Inflammatory macrophage (primary cell): Measurements from ENCODE around the gene ZNF354C.

Experiments used
- DNase-seq, 2 donors: peaks; one replicate each; pipeline ENCODE4 v3.0.0-alpha.2; 2020 to 2022

Gene ZNF354C

DNA sequence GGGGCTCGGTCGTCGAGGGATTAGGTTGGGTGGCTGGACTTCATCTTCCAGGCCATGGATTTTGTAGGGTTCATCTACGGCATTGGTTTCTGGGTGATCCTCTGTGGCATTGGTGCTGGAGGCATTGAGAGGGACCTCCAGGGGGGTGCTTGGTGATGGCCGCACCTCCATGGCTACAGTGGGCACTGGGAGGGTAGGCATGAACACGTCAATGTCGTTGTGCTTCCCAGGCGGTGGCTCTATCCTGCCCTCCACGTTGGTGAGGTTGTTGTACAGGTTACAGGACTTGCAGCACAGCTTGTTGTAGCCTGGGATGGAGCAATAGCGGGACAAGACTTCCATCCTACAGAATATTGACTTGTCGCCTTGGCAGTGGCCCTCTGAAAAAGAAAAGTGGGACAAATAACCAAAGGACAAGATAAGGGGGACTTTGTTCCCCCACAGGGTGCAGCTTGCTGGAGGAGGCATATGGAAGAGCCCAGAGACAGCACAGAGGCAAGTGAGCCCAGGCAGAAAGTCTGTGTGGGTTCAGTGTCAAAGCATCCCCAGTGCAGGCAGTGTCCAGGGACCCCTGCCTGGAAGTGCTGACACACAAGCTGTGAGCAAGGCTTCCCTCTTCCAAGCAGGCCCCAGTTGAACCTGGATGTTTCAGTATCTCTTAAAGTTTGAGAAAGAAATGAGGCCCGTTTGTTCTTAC lies 53.9 kb downstream of the ZNF354C start:
- no peak for DNase-seq

DNA sequence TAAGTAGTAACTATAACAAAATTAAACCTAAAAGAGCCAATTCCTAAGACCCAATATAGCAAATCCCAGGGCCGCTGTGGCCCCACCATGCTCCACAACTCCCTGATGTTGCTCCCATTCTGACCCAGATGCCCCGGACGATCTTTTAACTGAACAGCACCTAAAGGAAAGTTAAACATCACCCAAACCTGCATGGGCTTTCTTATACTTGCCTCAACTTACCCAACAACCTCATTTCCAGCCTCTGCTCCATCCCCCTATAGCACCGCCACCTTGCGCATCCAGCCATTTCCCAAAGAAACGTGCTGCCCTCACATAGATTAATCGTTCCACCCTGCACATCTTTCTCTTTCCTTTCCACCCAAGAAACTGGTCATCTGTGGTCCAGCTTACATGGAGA lies 54.6 kb downstream of the ZNF354C start:
- no peak for DNase-seq

DNA sequence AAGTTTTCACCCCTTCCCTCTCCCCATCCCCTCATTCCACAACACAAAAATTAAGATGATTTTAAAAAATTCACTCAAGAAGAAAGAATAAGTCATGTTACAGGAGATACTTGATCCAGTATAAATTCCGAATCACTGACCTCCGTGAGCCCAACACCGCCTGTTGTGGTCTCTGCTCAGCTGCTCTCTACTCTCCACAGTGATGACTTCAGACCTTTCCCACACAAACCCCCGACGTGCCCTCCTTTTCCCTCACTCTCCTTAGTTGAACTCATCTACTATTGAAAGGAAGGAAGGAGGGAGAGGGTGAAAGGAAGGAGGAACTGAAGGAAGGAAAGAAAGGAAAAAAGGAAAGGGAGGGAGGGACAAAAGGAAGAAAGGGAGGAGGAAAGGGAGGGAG lies 55.1 kb downstream of the ZNF354C start:
- no peak for DNase-seq

DNA sequence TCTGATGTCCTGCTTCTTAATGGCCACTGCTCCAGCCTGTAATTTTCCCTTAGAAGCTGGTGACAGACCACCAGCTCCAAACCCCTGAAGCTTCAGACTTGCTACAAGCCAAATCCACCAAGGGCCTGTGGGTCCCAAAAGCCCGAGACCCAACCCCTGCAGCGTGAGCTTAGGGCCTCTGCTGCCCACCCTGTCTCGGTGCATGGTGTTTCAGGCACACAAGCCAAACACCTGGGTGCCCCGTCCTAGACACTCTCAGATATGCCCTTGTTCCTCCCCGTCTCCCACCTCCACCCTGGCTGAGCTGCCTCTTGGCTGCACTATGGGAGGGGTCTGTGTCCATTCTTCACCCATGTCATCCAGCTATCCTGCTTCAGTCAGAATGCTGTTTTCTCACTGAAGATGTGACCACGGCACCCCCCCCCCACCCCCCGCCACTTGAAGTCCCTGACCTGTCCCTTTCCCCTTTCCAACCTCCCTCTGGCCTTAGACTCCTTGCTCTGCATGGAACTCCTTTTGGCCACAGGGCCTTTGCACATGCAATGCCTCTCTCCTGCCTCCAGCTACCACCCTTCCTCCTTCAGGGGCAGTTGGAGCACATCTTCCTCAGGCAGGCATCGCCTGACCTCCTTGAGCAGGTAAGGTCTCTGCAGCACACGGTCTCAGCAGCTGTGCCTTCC lies 55.8 kb downstream of the ZNF354C start:
- DNase-seq = no peak

DNA sequence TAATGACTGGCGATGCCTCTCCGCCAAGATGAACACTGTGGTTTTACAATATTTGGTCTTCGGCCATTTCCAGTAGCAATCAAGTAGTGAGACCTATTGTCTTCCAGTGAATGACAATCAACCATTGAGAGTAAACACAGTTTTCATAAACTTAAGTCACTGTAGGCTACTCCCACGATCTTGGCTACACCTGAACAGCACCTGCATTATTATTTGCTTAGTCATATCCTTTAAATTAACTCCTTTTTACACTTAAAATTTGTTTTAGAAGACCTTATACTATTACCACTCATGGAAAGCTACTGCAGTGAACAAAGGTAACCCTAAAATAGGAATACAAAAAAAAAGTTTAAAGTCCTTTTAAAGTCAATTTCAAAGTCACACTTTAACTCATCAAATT lies 58.2 kb downstream of the ZNF354C start:
- no peak for DNase-seq

DNA sequence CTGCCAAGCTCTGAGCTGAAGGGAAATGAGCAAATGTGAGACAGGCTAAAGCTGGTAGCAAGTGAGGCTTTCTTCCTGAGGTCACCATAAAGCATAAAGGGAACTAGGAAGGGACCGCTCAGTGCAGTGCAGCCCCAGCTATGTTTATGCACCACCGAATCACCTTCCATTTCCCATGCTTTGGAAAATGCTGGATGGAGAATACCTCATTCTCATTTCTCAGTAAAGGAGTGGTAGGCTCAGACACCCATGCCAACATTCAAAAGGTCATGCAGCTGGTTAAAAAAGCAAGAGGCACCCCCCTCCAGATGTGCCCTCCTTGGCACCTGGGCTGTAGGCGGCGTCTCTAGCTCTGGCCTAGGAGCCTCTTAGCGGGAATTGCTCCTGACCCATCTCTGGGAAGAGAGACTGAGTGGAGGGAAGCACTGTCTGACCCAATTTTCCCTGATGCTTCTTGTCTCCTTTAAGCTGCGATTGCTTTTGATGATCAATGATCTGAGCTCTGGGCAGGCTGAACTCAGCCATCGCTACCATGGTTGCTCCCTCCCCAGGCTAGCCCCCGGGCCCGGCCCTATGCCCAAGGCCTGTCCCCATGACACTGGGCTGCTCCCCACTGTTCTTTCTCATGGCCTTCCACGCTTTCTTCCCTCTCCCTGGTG lies 58.7 kb downstream of the ZNF354C start:
- no peak for DNase-seq

DNA sequence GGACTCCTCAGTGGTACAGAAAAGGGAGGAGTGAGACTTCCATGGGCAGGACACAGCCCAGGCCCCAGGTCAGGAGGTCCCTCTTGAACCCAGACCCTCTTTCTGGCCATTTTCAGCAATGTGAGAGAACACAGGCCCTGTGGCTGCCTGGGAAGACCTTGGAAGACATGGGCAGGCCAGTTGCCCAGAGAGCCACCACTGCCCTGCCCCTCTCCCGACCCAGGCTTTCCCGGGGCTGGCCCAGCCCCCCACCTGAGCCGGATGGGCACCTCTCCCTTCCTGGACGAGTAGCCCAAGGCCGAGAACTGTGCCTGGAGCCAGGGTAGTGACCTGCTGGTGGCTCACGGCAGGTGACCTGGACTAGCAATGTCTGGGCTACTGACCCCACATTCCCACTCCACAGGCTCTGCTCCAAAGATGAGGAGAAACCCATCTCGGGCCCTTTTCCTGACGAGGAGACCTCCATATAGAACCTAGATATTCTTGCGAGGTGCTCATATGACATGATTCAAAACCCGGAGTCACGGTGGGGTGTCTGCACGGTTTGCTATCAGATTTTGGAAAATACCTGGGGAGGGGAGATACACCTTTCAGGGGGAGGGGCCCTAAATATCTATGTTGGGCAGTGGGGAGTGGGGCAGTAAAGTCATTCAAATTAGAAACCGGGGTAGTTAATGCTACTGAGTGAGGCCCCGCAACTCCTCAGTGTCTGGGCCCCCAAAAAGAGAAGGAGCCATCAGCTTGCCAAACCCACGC lies 59.4 kb downstream of the ZNF354C start:
- no peak for DNase-seq

DNA sequence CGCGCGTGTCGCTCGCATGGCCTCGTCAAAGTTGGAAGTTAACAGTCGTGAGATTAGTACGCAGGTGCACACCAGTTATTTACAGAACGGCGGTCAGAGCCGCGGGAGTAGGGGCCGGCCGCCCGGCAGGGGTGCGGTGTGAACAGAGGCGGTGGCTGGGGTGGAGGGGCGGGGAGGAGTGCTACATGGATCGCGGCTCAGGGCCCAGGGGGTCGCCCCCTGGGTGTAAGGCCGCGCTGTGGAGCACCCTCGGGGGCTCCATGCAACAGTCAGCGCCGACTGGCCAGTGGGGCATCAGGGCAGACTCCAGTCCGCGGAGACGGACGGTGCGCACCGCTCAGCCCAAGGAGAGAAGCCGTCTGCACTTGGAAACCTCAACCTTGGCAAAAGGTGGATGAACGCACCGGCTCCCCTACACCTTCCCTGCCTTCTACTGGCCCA lies 60.3 kb downstream of the ZNF354C start:
- no peak for DNase-seq

DNA sequence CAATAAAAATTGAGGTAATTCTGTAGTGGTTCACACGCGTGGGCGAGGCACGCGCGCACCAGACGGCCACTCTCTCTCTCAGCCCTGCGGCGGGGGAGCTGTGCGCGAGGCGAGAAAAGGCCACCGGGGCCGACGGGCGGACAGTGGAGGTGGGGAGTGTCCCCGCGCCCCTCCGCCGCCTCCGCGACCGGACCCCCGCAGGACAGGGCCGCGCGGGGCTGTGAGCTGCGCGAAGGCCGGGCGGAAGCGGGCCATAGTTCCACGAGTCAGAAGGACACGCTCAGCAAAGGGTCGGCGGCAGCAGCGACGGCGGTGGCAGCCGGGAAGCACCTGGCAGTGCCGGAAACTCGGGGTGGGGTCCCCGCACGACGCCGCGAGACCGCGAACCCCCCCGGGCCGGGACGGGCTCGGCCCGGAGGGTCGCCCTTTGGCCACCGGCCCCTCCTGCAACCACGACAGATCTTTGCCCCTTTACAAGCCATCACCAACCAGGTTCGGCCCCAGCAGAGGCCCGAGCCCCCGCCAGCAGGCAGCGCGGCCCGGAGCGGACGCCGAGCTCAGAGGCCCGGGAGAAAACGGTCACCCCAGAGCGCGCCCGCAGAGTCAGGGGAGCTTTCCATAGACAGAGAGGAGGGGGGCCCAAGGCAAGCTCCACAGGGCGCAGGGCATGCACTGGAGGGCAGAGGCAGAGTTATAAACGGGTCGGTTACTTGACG lies 60.9 kb downstream of the ZNF354C start:
- no peak for DNase-seq

DNA sequence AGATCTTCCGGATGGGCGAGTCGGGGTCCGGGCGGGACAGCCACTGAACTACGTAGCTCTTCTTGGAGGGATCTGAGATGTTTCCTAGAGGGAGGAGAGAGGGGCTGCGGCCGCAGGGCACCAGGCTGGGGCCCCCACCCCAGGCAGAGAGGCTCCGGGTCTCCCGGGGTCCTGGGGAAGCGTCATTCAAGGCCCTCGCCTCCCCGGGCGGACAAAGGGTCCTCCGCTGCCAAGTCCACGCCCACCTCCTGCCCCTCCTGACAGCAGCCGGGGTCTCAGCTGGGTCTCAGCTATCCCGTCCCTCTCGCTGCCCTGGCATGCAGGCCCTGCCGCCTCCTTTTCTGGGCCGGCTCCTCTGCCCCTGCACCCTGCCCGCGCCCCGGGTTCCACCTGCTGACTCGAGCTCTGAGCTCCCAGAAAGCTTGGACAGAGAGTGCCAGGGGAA lies 61.5 kb downstream of the ZNF354C start:
- DNase-seq = no peak

DNA sequence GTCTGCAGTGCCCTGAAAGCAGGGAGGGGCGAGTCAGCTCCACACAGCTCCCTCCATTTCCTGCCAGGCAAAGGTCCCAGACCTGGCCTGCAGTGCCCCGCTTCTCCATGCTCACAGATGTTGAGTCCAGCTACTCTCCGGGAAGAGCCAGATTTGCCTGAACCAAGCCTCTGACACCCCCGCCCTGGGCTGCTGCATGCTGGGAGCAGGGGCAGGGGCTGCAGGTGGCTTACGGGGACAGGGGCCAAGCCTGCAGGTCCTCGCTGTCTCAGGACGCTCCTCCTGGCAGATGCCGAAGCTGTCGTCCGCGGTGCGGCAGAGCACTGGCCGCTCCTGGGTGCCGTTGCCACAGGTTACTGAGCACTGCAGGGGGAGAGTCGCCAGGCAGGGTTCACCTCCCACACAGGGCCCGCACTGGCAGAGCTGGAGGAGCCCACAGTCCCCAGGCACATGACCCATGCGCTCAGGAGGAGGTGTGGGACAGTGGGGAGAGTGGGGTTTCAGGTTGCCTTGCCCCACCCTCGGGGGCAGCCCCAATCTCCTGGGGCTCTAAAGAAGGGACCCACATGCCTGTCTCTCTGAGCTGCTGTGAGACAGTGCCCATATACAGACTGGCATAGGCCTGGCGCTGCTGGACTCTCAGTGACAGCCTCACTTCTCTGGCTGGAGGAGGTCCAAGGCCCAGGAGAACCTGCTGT lies 62.4 kb downstream of the ZNF354C start:
- DNase-seq = no peak

DNA sequence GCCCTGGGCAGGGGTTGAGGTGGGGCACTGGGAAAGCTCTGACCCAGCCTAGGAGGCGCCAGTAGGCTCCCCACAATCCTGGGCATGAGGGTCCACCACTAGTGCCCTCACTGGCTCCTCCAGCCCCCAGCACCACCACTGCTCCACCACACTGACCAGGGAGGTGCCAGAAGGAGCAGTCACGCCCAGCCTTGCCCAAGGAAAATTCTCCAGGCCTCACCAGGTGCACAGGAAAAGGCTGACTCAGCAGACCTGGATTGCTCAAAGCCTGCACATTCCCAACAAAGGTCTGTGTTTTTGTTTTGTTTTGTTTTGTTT lies 62.9 kb downstream of the ZNF354C start:
- DNase-seq = no peak

DNA sequence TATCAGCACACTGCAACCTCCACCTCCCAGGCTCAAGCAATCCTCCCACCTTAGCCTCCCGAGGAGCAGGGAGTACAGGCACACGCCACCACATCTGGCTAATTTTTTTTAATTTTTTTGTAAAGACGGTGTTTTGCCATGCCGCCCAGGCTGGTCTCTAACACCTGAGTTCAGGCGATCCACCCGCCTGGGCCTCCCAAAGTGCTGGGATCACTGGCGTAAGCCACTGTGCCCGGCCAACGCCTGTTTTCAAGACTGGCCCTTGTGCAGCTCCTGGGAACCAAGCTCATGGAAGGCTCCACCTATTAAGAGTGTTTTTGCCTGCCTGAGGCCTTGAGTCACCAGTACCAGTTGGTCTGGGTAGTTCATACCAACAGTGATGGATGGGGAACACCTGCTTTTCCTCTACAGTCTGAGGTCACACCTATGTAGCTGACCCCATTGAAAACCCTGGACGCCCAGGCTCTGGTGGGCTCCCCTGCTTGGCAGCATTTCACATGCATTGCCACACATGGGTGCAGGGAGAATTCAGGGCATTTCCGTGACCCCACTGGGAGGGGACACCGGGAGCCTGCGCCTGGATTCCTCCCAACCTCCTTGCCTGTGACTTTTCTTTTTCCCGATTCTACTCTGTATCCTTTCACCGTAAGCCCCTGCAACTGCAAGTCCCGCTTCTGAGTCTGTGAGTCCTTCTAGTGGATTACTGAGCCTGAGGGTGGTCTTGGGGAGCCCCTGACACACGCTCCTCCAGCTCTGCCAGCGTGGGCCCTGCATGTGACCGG lies 63.5 kb downstream of the ZNF354C start:
- DNase-seq = no peak

DNA sequence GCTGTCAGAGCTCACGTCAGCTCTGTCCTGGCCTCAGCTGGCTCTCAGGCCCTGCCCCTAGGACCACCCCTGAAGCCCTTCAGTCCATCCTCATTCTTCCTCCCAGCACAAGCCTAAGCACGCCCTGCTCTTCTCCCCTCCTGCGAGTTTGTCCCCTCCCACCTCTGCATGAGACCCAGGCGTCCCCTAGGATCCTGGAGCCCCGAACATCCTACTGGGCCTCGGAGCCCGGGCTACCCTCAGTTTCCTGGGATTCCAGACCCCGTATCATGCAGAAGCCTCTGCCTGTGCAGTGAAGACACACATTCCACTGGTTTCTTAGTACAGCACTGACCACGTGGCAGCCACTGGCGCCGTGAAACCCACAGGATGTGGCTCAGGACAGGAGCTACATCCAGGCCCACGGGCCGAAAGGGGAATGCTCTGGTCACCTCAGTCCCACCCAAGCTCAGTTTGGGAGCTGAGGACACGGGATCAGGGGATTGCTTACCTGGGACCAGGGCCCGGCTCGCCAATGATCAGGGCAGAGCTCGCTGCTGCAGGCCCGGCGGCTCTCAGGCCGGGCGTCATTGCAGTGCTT lies 64.2 kb downstream of the ZNF354C start:
- no peak for DNase-seq

DNA sequence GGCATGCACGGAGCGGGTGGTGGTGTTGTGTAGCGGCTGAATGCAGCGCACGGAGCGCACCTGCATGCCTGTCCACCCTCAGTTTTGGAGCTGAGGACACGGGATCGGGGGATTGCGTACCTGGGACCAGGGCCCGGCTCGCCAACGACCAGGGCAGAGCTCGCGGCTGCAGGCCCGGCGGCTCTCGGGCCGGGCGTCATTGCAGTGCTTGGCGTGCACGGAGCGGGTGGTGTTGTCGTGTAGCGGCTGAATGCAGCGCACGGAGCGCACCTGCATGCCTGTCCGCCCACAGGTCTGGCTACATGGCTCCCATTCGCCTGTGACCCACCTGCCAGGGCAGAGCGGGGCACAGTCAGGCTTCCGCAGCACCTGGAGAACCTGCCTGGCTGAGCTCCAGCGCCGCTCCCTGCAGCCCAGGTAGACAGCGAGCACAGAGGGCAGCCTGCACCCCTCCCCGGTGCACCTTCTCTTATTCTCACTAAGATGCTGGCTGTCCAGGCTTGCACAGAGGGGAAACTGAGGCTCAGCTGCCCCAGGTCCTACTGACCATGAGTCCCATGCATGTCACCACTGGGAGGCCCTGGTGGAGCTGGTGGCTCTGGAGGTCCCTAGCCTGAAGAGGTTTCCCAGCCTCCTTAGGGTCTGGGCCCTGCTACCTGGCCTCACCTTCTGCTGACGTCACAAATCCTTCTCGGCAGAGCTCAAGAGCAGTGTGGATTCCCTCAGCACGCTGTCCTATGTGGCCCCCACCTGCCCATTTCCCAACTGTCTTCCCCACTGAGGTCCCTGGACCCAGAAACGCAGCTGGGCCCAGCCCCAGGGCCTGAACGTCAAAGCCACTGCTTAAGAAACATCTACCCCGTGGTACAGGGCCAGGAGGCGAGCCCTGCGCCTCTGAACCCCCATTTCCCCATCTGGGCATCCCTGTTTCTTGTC lies 64.9 kb downstream of the ZNF354C start:
- no peak for DNase-seq

DNA sequence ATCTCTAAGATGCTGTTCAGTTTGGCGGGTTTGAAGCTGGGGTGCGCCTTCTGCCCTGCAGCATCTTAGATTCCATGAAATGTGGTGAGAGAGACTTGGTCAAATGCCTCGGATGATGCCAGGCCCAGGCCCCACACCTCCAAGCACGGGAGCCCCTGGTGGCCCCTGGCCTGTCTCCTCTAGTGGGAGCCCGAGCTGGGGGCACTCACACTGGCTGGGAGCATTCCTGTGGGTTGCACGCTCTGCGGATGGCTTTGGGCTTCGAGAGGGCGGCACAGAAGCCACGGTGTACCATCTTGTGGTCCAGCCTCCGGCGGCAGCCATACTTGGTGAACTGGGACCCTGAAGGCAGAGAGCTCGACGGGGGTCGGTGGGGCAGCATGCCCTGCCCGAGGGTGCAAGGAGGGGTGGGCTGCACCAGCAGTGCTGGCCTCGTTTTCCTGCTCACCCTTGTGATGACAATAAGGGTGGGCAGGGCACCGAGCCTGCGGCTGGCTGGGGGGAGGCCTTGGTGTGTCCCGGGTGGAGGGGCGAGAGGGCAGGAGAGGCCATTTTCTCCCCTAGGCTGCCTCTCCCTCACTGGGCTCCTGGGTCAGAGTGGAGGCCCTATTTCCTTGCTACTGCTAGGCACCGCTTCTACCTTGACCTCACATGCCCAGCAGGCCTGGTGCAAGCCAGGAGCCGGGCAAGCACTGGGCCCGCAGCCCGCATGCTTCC lies 65.8 kb downstream of the ZNF354C start:
- no peak for DNase-seq

DNA sequence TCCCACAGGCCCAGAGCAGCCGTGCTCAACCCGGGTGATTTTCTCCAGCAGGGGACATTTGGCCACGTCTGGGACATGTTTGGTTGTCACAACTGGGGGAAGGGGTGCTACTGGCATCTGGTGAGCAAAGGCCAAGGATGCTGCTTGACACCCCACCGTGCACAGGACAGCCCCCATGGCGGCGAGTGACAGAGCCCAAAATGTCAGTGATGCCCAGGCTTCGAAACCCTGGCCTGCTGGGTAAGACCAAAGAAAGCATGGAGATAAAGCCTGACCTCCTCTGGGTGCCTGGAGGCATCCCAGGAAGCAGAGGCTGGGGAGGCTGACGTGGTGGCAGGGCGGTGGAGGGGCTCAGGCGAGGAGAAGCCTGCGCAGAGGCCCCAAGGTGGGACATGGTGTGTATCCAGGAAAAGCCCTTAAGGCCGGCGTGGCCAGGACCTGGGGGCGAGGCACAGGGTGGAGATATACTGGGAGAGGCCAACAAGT lies 66.4 kb downstream of the ZNF354C start:
- DNase-seq = no peak

DNA sequence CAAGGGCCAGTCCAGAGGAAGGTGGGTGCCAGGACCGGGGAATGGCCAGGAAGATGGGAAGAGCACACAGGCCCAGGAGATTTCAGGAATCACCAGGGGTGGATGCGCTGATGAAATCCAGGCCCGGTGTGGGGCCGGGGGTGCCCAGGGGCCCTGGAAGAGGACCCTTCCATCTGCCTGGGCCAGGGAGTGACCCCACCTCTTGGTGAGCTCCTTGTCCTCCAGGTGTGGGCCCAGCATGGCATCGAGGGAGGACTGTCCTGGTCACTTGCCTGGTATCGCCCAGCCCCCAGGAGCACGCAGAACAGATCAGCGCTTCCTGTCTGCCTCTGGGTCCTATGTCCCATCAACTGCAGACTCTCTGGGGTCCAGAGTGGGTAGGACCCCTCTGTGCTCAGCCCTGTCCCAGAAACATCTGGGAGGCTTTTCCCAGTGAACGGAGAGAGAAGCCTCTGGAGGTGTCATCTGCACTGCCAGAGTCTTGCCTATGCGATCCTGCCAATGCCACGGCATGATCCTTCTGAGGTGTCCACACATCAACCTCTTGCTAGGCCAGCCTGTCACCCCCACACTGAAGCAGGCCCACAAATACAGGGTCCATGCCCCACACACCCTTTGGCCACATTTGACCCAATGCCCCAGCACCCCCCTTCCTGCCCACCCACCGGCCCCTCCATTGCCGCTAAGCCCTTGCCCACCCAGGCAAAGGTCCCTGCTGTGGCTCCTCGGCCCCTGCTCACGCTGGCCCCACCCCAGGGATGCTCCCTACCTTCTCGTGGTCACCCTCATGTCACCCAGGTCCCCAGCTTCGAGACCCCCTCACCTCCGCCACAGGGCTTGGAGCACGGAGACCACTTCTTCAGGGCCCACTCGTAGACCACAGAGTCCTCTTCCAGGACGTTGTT lies 67.2 kb downstream of the ZNF354C start:
- no peak for DNase-seq
